PFSK-1 (cell line): ENCODE results near the gene KDM4B.

Experiments used
- FOXP2 ChIP-seq: optimal IDR thresholded peaks from 2 replicates; pipeline ENCODE3; 2011; ENCODE audit warnings: borderline replicate concordance, control low read depth, inconsistent platforms; ENCODE audit not compliant: insufficient read depth; ENCODE audit errors: extremely low read length, extremely low read depth
- POLR2AphosphoS5 ChIP-seq: IDR thresholded peaks from 2 replicates; pipeline ENCODE4 v1.6.1; 2012; ENCODE audit warnings: low read depth, mild to moderate bottlenecking, control low read depth, low read length, moderate library complexity
- REST ChIP-seq, 2 experiments: IDR thresholded peaks; 2 replicates each; pipeline versions ENCODE4 v1.6.1 to v1.8.0; 2011 to 2012; ENCODE audit warnings: low read depth in 2 of 2, low read length in 2 of 2, control low read depth in 1 of 2, inconsistent platforms in 1 of 2, mild to moderate bottlenecking in 1 of 2, moderate library complexity in 1 of 2; ENCODE audit not compliant: insufficient read depth in 1 of 2
- SIN3A ChIP-seq: IDR thresholded peaks from 2 replicates; pipeline ENCODE4 v1.6.1; 2012; ENCODE audit warnings: mild to moderate bottlenecking, low read length, moderate library complexity, borderline replicate concordance; ENCODE audit not compliant: insufficient read depth
- TAF1 ChIP-seq: IDR thresholded peaks from 2 replicates; pipeline ENCODE4 v1.6.1; 2012; ENCODE audit warnings: low read length, control low read depth, borderline replicate concordance; ENCODE audit not compliant: insufficient read depth

The KDM4B gene

GRCh38 chr19:4979211-4979807, 10.4 kb downstream of the KDM4B start:
- TF ChIP-seq FOXP2: no peak
- TF ChIP-seq REST (IDR thresholded peaks at IDR 0.05; ENCODE audit: insufficient read depth in 1 of 2, low read depth in 2 of 2, low read length in 2 of 2): no peak
- TF ChIP-seq POLR2AphosphoS5: no peak
- TF ChIP-seq SIN3A: no peak
- no peak for TF ChIP-seq TAF1

DNA sequence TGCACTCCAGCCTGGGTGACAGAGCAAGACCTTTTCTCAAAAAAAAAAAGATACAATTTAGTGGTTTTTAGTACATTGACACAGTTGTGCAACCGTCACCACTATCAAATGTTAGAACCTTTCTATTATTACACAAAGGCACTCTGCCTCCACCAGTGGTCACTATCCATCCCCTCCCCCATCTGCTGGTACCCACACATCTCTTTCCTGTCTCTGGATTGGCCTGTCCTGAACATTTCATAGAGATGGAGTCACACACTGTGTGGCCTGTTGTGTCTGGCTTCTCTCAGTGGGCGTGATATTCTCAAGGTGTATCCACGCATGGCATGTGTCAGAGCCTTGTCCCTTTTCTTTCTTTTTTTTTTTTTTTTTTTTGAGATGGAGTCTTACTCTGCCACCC, 11.2 kb downstream of the KDM4B start:
- TF ChIP-seq TAF1 (no peak), FOXP2 (no peak), SIN3A (no peak), REST (IDR thresholded peaks at IDR 0.05; ENCODE audit: insufficient read depth in 1 of 2, low read depth in 2 of 2, low read length in 2 of 2) (no peak), POLR2AphosphoS5 (no peak)

- no peak for TF ChIP-seq SIN3A
- no peak for TF ChIP-seq FOXP2
- TF ChIP-seq TAF1: no peak
- no peak for TF ChIP-seq POLR2AphosphoS5
- no peak for TF ChIP-seq REST (IDR thresholded peaks at IDR 0.05; ENCODE audit: insufficient read depth in 1 of 2, low read depth in 2 of 2, low read length in 2 of 2)
These were observed 12.1 kb downstream of the KDM4B start for GRCh38 chr19:4980838-4981680.

DNA sequence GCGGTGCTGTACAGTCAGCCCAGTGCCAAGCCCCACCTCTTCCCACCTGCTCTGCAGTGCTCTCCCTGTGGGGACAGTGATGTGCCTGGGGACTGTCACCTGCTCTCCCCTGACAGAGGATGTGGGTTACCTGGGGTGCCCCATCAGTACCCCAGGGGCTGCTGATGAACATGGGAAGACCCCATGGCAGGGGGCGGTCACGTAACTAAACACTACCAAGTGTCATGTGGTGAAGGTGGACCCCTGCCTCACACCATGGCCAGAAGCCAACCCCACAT, 12.7 kb downstream of the KDM4B start:
- TF ChIP-seq POLR2AphosphoS5 (no peak), REST (IDR thresholded peaks at IDR 0.05; ENCODE audit: insufficient read depth in 1 of 2, low read depth in 2 of 2, low read length in 2 of 2) (no peak), FOXP2 (no peak), TAF1 (no peak), SIN3A (no peak)
